ENCODE measurements around the gene IRGQ. TPM values are rescaled to one million over a fixed set of nuclear protein-coding genes. Genes with fewer than 3 reads are reported as not detected.

The IRGQ gene, protein sequence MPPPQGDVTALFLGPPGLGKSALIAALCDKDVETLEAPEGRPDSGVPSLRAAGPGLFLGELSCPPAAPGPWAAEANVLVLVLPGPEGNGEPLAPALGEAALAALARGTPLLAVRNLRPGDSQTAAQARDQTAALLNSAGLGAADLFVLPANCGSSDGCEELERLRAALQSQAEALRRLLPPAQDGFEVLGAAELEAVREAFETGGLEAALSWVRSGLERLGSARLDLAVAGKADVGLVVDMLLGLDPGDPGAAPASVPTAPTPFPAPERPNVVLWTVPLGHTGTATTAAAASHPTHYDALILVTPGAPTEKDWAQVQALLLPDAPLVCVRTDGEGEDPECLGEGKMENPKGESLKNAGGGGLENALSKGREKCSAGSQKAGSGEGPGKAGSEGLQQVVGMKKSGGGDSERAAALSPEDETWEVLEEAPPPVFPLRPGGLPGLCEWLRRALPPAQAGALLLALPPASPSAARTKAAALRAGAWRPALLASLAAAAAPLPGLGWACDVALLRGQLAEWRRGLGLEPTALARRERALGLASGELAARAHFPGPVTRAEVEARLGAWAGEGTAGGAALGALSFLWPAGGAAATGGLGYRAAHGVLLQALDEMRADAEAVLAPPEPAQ
- 33.5 and 34.9 TPM in 2 replicates for total RNA-seq

DNA sequence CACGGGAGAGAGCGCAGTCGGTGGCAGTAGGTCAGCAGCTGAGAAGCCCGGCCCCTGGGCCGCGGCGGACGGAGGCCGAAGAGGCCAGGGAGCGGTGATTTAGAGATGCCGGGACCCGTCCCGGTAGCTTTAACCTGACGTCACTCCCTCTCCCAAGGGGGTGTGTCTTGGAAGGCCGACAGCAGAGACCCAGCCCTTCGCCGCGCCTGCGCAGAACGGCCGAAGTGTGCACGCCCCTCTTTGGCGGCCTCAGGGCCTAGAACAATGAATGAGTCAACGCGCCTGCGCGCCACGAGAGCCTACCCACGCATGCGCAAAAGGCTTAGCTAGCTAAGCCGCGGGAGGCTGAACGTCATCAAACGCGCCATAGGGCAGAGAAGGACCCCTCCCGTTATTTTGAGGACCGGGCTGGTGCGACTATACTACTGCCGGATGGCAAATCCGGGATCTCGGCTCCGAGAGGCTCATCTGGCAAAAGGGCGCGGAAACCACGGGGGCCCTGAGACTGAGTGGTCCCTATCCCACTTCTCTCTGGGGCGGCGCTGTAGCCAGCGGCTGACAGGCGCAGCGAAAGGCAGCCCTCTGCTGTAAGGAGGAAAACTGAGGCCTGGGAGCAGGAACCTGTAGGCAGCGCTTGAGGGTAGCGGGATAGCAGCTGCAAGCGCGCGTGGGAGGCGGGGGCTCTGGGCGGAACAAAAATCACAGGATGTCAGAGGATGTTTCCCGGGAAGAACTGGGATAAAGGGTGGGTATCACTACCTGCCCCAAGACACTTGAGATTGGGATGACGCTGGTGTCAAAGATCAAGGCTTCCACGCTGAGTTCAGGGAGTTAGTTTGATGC lies at the start of gene IRGQ, which contains the start of gene ZNF576:
IRGQ (minus strand) TSS at position 136 of the 843 bp plus-strand sequence. CDS start 796 bp downstream, outside the sequence.
ZNF576 (plus strand) TSS at position 597 of the 843 bp plus-strand sequence. CDS start 514 bp downstream, outside the sequence.
- peaks cover 15% of the 10 kb centered on the region for H3K36me3 Mint-ChIP-seq (ENCODE audit: low read depth)

DNA sequence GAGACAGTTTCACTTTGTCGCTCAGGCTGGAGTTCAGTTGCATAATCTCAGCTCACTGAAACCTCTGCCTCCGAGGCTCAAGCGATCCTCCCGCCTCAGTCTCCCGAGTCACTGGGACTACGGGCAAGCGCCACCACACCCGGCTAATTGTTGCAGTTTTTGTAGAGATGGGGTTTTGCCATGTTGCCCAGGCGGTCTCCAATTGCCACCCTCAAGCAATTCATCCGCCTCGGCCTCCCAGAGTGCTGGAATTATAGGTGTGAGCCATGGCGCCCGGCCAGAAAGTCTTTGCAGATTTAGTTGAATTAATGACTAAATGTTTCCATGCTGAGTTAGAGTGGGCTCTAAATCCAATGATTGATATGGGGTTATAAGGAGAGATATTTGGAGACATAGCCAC lies 48.2 kb upstream of the IRGQ start:
- no peaks in the 10 kb centered on the region for H3K4me1 Mint-ChIP-seq (ENCODE audit: low read depth)
- H3K4me3 Mint-ChIP-seq: no peak overlapping the region
- H3K27me3 Mint-ChIP-seq (ENCODE audit: insufficient read depth): peaks cover 14% of the 10 kb centered on the region
- no peaks in the 10 kb centered on the region for H3K9me3 Mint-ChIP-seq
- H3K27ac Mint-ChIP-seq: no peak overlapping the region
- intact Hi-C loops (cut with micrococcal nuclease): loop anchor here (10.0 kb wide), 1 partner anchor 199 kb away; no protein-coding TSS in a partner anchor
- DNase-seq (ENCODE audit: low spot score): no peak
- peaks cover 13% of the 10 kb centered on the region for H3K36me3 Mint-ChIP-seq (ENCODE audit: low read depth)

More for the DNA sequence above, at the start of gene IRGQ, which contains the start of gene ZNF576:
- peak; percentile 100 for DNase-seq (ENCODE audit: low spot score)
- peak within 1 kb of the TSS; percentile 97 for H3K4me3 Mint-ChIP-seq
- no peaks in the 10 kb centered on the region for H3K27me3 Mint-ChIP-seq (ENCODE audit: insufficient read depth)
- intact Hi-C loops (cut with micrococcal nuclease): loop anchor here (1.0 to 5.0 kb wide), 11 partner anchors 16 to 906 kb away; partner anchors contain the start of genes PHLDB3, PINLYP, SMG9 and XRCC1
- peaks cover 39% of the 10 kb centered on the region for H3K4me1 Mint-ChIP-seq (ENCODE audit: low read depth)
- H3K27ac Mint-ChIP-seq: peak within 1 kb of the TSS; percentile 97
- no peaks in the 10 kb centered on the region for H3K9me3 Mint-ChIP-seq

DNA sequence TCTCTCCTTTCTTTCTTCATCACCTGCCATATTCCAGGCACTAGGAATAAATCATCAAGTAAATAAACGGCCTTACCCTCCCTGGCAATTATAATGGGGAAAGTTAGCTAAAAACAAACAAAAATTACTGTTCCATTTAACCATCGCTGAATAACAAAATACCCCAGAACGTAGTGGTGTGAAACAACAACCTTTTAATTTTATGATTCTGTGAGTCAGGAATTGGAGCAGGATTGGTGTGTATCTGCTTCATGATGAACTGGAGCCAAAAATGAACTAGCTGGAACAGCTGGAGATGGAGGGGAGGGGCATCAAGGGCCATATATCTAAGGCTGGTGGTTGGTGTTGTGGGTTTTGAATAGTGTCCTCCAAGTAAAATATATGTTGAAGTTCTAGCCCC lies 47.4 kb upstream of the IRGQ start:
- H3K27ac Mint-ChIP-seq: no peak overlapping the region
- intact Hi-C loops (cut with micrococcal nuclease): loop anchor here (10.0 kb wide), 1 partner anchor 199 kb away; no protein-coding TSS in a partner anchor
- no peak for DNase-seq (ENCODE audit: low spot score)
- peaks cover 8% of the 10 kb centered on the region for H3K36me3 Mint-ChIP-seq (ENCODE audit: low read depth)
- no peaks in the 10 kb centered on the region for H3K4me1 Mint-ChIP-seq (ENCODE audit: low read depth)
- H3K4me3 Mint-ChIP-seq: no peak overlapping the region
- H3K9me3 Mint-ChIP-seq: no peaks in the 10 kb centered on the region
- peaks cover 23% of the 10 kb centered on the region for H3K27me3 Mint-ChIP-seq (ENCODE audit: insufficient read depth)

DNA sequence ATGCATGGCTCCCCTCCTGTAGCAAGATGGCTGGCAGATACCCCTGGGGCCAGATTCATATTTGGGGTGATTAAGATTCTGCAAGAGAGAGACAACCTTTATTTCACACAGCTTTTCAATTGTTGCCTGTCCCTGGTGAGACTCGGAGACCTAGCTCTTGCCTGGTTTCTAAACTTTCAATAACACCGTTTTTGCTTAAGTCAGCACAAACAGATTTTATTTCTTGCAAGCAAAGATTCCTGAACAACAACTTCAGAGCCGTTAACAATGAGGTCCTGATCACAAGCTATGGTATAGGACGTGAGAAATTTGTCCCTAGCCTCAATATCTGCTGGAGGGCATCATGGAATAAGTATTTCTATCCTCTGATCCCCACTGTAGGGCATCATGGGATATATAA lies 46.6 kb upstream of the IRGQ start:
- no peak overlapping the region for H3K27ac Mint-ChIP-seq
- H3K9me3 Mint-ChIP-seq: no peaks in the 10 kb centered on the region
- H3K27me3 Mint-ChIP-seq (ENCODE audit: insufficient read depth): peaks cover 31% of the 10 kb centered on the region
- intact Hi-C loops (cut with micrococcal nuclease): loop anchor here (10.0 kb wide), 1 partner anchor 198 kb away; no protein-coding TSS in a partner anchor
- H3K4me3 Mint-ChIP-seq: no peak overlapping the region
- H3K4me1 Mint-ChIP-seq (ENCODE audit: low read depth): no peaks in the 10 kb centered on the region
- no peak for DNase-seq (ENCODE audit: low spot score)
- H3K36me3 Mint-ChIP-seq (ENCODE audit: low read depth): peaks cover 7% of the 10 kb centered on the region

DNA sequence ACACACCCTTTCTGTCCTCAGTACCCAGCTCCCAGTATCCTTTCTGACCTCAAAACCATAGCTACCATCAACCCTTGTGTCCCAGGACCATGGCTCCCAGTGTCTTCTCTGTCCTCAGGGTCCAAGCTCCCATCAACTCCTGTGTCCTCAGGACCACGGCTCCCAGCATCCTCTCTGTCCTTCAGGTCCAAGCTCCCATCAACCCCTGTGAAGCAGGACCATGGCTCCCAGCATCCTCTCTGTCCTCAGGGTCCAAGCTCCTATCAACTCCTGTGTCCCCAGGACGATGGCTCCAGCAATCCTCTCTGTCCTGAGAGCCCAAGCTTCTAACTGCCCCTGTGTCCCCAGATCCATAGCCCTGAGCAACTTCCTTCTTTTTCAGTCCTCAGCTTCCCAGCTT lies 45.4 kb upstream of the IRGQ start:
- intact Hi-C loops (cut with micrococcal nuclease): loop anchor here (10.0 kb wide), 1 partner anchor 197 kb away; no protein-coding TSS in a partner anchor
- peaks cover 37% of the 10 kb centered on the region for H3K27me3 Mint-ChIP-seq (ENCODE audit: insufficient read depth)
- peak overlapping the region; percentile 74 for H3K4me3 Mint-ChIP-seq
- H3K27ac Mint-ChIP-seq: peak overlapping the region; percentile 46
- peaks cover 1% of the 10 kb centered on the region for H3K36me3 Mint-ChIP-seq (ENCODE audit: low read depth)
- H3K4me1 Mint-ChIP-seq (ENCODE audit: low read depth): no peaks in the 10 kb centered on the region
- H3K9me3 Mint-ChIP-seq: no peaks in the 10 kb centered on the region
- DNase-seq (ENCODE audit: low spot score): no peak

DNA sequence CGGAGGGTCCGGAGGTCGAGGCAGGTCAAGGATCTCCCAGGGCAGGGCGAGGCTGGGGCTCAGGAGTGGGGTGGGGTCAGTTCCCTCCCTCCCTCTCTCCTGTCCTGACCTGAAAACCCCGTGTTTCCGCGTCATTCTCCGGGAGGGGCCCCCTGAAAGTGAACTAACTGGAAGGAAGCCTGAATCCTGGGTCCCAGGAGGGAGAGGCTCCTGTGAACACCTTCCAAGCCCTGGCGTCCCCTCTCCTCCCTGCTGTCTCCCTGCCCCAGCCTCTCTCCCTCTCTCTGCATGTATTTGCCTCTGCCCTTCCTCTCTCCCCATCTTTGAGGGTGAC lies 44.5 kb upstream of the IRGQ start:
- Mint-ChIP-seq H3K4me1 (ENCODE audit: low read depth) (no peaks in the 10 kb centered on the region), H3K4me3 (peak overlapping the region; percentile 80), H3K9me3 (no peaks in the 10 kb centered on the region), H3K27ac (no peak overlapping the region), H3K36me3 (ENCODE audit: low read depth) (no peaks in the 10 kb centered on the region), H3K27me3 (ENCODE audit: insufficient read depth) (peaks cover 38% of the 10 kb centered on the region)
- intact Hi-C loops (cut with micrococcal nuclease): loop anchor here (1.0 to 10.0 kb wide), 2 partner anchors 20 to 196 kb away; no protein-coding TSS in a partner anchor
- DNase-seq (ENCODE audit: low spot score): no peak

DNA sequence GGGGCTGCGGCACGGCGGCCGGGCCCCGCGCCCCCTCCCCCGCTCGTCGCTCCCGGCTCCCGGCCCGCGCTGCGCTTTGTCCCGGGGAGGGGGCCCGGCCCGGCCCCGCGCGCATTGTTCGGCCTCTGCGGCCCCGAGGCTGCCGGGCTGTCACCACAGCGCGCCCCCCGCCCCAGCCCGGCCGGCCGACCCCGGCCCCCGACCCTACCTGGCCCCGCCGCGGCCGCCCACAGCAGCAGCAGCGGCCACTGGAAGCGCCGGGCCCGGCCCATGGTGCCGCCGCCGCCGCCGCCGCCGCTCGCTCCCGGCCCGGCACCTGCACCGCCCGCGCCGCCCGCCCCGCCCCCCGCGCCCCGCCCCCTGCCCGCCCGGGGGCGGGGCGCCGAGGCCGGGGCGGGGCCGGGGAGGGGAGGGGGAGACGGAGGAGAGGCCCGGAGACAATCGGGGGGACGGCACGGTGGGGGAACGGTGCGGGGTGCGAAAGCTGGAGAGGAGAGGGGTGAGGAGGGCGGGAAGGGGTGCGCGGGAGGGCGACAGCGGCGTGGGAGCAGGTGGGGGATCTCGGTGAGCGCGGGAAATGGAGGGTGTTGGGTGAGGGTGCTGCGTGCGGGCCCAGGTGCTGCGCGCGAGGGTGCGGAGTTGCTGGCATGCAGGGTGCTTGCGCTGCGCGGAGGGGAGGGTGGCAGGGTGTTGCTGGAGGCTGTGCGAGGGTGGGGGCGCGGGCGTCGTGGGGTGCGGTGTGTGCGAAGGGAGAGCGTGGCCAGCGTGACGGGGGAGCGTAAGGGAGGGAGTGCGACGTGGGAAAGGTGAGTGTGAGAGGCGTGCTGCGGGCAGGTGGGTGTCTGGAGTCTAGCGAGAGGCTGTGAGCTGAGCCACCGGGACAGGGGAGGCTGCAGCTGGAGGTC lies 43.8 kb upstream of the IRGQ start, which contains the start of gene CADM4:
CADM4 (minus strand) TSS at position 332 of the 905 bp plus-strand sequence; CDS start at position 272, 60 bp downstream.
- peak; percentile 30 for DNase-seq (ENCODE audit: low spot score)
- no peaks in the 10 kb centered on the region for H3K4me1 Mint-ChIP-seq (ENCODE audit: low read depth)

DNA sequence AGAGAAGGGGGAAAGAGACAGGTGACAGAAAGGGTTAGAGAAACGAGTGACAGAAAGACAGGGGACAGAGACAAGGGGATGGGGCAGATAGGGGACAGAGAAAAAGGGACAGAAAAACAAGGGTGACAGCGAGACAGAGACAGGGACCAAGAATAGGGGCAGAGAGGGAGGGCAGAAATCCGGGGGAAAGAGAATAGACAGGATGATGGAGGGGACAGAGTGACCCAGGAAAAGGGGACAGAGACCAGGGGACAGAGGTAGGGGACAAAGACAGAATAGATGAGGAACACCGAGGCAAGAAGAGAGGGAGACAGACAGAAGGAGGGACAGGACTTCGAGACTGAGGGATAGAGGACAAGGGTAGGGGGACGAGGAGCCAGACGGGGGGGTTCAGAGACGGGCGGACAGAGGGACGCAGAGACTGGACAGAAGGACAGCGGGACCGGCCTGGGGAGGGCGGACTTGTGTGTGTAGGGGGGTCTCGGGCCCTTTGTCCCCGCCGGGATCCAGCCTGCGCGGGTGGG lies 43.1 kb upstream of the IRGQ start:
- Mint-ChIP-seq H3K36me3 (ENCODE audit: low read depth) (no peaks in the 10 kb centered on the region), H3K4me1 (ENCODE audit: low read depth) (no peaks in the 10 kb centered on the region), H3K9me3 (no peaks in the 10 kb centered on the region)

More for the DNA sequence above, 43.8 kb upstream of the IRGQ start, which contains the start of gene CADM4:
- Mint-ChIP-seq H3K9me3 (no peaks in the 10 kb centered on the region), H3K27ac (peak within 1 kb of the TSS; percentile 46), H3K27me3 (ENCODE audit: insufficient read depth) (peaks cover 41% of the 10 kb centered on the region), H3K4me3 (peak within 1 kb of the TSS; percentile 80), H3K36me3 (ENCODE audit: low read depth) (no peaks in the 10 kb centered on the region)
- intact Hi-C loops (cut with micrococcal nuclease): loop anchor here (1.0 to 10.0 kb wide), 4 partner anchors 19 to 195 kb away; no protein-coding TSS in a partner anchor

DNA sequence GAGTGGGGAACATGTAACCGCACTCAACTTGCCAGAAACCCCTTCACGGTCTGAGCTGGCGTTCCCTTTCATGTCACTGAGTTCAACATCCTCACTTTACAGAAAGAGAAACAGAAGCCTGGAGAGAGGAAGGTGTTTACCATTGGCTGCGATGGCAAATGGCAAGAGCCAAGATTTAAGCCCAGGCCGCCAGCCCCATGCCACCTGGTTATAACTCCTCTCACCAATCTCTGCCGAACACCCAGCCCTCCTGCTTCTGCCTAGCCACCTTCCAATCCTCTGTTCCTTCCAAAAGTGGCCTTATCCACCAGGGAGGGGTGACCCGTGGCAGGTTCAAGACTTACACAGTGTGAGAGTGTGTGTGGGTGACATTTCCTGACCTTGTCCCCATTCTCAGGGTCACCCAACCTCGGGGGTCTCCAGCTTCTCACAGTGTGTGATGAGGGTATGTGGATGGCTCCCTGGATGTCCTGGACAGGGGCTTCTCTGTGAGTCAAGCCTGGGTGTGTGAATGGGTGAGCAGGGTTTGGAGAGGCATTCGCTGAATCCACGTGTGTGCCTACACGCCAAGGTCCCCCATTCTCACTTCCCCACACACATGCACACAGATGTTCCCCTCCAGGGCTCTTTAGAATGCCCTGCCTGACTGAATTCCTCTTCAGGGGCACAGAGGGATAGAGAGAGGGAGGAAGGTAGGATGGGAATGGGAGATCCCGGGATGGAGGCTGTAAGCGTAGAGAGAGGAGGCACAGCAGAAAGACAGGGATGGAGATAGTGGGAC lies 42.5 kb upstream of the IRGQ start:
- Mint-ChIP-seq H3K36me3 (ENCODE audit: low read depth) (no peaks in the 10 kb centered on the region), H3K27ac (no peak overlapping the region), H3K4me3 (peak overlapping the region; percentile 77), H3K9me3 (no peaks in the 10 kb centered on the region), H3K27me3 (ENCODE audit: insufficient read depth) (peaks cover 48% of the 10 kb centered on the region), H3K4me1 (ENCODE audit: low read depth) (no peaks in the 10 kb centered on the region)
- DNase-seq (ENCODE audit: low spot score): no peak
- intact Hi-C loops (cut with micrococcal nuclease): no loop called here

More for the DNA sequence above, 43.1 kb upstream of the IRGQ start:
- Mint-ChIP-seq H3K27me3 (ENCODE audit: insufficient read depth) (peaks cover 43% of the 10 kb centered on the region), H3K27ac (peak overlapping the region; percentile 46), H3K4me3 (peak overlapping the region; percentile 77)
- intact Hi-C loops (cut with micrococcal nuclease): loop anchor here (1.0 kb wide), 2 partner anchors 29 to 176 kb away; no protein-coding TSS in a partner anchor
- DNase-seq (ENCODE audit: low spot score): no peak

DNA sequence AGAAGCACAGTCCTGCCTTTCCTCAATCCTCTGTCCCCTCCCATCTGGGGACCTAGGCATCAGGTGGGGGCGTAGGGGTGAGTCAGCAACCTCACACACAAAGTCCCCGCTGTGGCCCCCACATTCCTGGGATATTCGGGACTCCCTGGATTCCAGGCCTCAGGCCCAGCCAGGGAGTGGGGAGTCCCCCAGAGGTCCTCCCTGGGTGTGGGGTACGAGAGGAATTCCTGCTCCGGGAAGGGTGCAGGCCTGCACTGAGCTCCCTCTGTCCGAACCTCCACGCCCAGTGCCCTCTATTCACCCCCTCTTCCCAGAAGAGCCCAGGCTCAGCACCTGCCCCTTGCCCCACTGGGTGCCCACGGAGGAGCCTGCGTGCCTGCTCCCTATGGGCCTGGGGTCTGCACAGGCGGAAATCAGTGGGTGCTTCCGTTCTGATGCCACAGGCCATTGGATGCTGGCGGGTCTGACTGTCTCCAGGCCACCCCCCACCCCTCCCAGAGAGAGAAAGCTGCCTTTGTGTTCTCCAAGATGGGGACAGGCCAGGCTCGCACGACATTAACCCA lies 40.3 kb upstream of the IRGQ start:
- no peak for DNase-seq (ENCODE audit: low spot score)
- Mint-ChIP-seq H3K9me3 (no peaks in the 10 kb centered on the region), H3K4me3 (no peak overlapping the region), H3K4me1 (ENCODE audit: low read depth) (no peaks in the 10 kb centered on the region), H3K27me3 (ENCODE audit: insufficient read depth) (peaks cover 53% of the 10 kb centered on the region), H3K27ac (no peak overlapping the region), H3K36me3 (ENCODE audit: low read depth) (no peaks in the 10 kb centered on the region)
- intact Hi-C loops (cut with micrococcal nuclease): no loop called here
